WI38 (cell line): ENCODE measurements around the gene PRSS38.
A peak's percentile ranks its signal among the peaks of the same experiment; 100 is the strongest.

Experiments
- H3K4me3 ChIP-seq: 2 replicates; pipeline ENCODE4 v1.5.1; 2011; ENCODE audit warnings: low read depth, mild to moderate bottlenecking, control low read depth, low read length
- CTCF ChIP-seq: IDR thresholded peaks from 2 replicates; pipeline ENCODE4 v1.5.1; 2012; ENCODE audit warnings: low read depth, mild to moderate bottlenecking, control low read depth, low read length

Gene PRSS38

DNA sequence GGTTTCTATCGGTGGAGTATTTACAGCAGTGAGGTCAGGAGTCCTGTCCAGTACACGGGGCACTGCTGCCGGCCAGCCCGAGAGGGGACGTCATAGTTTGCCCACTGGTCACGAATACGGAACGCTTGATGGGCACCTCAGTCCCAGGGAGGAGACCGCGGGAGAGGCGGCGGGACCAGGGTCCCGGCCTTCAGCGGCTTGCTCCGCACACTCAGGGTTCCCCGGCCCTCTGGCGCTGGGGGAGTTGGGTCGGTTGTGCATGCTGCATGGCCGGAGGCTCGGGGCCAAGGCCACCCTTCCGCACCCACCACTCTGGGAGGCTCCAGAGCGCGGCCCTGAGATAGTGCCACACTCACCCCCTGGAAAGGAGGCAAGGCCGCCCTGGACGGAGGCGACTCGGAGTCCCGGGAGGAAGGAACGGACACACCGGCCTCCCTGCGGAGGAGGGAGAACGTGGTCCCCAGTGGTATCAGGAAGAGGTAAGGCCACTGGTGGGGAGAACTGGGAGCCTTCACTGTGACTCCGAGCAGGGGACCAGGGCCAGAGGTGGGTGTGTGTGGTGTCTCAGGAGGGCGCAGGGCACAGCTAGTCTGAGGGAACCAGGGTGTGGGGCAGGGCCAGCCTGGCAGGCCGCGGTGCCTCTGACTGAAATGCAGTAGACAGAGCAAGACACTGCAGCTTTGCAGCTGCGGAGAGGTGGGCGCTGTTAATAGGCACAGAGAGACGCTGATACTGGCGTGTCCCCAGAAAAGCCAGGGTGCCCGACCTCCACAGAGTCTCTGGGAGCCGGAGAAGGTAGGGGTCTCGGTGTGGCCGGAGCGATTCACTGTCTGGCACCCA, 28.6 kb upstream of the PRSS38 start:
- no peak for TF ChIP-seq CTCF
- H3K4me3 ChIP-seq, result peak overlapping the region; percentile 71

GRCh38 chr1:227787513-227788270, 27.8 kb upstream of the PRSS38 start:
- TF ChIP-seq CTCF, result no peak
- H3K4me3 ChIP-seq, result peak overlapping the region; percentile 73

- H3K4me3 ChIP-seq, result peak overlapping the region; percentile 73
- TF ChIP-seq CTCF, result no peak
Observed at GRCh38 chr1:227788271-227789083, 27.0 kb upstream of the PRSS38 start.

- peak overlapping the region; percentile 73 for H3K4me3 ChIP-seq
- TF ChIP-seq CTCF, result peak; percentile 19; the same call in 1 of the 2 replicates
Observed at GRCh38 chr1:227789084-227790033, 26.1 kb upstream of the PRSS38 start.

DNA sequence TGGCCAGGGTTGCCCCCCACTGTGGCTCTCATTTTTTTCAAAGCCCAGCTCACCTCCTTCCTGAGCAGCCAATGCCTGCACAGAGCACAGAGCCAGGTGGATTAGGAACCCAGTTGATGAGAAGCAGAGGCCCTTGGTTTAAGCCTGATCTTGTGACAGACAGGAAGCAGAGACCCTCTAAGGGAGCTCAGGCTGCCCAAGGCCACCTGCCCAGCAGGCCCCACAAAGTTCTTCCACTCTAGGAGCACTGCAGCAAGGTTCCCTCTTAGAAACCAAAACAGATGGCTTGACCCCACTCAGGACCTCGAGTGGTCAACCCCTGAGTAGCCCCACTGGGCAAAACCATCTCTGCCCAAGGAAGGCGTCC, 25.5 kb upstream of the PRSS38 start:
- no peak overlapping the region for H3K4me3 ChIP-seq
- TF ChIP-seq CTCF, result no peak; the same call in 1 of the 2 replicates

GRCh38 chr1:227790868-227791267, 24.6 kb upstream of the PRSS38 start:
- no peak for TF ChIP-seq CTCF
- no peak overlapping the region for H3K4me3 ChIP-seq
